ENCODE measurements around the gene ZNF212. TPM values are rescaled to one million over a fixed set of nuclear protein-coding genes. Genes with fewer than 3 reads are reported as not detected.

ZNF212 gene
- polyA plus RNA-seq, 1 of the 3 experiments (the other 2 are of a cell fraction): 11.5 TPM

- Histone ChIP-seq H4K20me1 (ENCODE audit: insufficient read depth) (peaks cover 5% of the 10 kb centered on the region; the same call in 1 of the 2 replicates), H3K9me3 (no peaks in the 10 kb centered on the region), H2AFZ (ENCODE audit: low read depth) (no peak overlapping the region), H3K9me2 (no peaks in the 10 kb centered on the region), H3K27me3 (ENCODE audit: insufficient read depth) (no peaks in the 10 kb centered on the region), H3K79me2 (ENCODE audit: insufficient read depth) (peaks cover 20% of the 10 kb centered on the region), H3K9ac (no peak overlapping the region), H3F3A (replicated peaks; ENCODE audit: insufficient read depth) (peaks cover 9% of the 10 kb centered on the region), H3K4me3 (ENCODE audit: low read depth in 2 of 2, low read length in 1 of 2) (no peak overlapping the region), H3K27ac (ENCODE audit: low read depth in 2 of 2, low read length in 1 of 2) (peak overlapping the region in 1 of 2 experiments; percentile 61; a peak in 2 of 4 replicates), H3K4me2 (peak overlapping the region; percentile 27; the same call in 1 of the 2 replicates), H3K4me1 (ENCODE audit: control insufficient read depth in 1 of 2, insufficient read depth in 2 of 2, low read depth in 1 of 2, low read length in 1 of 2) (peaks cover 0 to 5% of the 10 kb centered on the region in 2 experiments; a peak in 1 of 4 replicates), H3K36me3 (replicated peaks in 1 of 2; ENCODE audit: control insufficient read depth in 1 of 2, insufficient read depth in 2 of 2, low read length in 1 of 2) (peaks cover 77 to 81% of the 10 kb centered on the region in 2 experiments)
- CTCF ChIA-PET: interaction anchor here (0.7 to 1.7 kb wide), 13 partner anchors 9 to 86 kb away, joined by 3 to 13 read pairs (median 3); partner anchors contain the start of genes ZNF282, ZNF398 and ZNF425
- peak; percentile 83 for DNase-seq
- POLR2A ChIA-PET: no interaction called here
- 52% methylated on average over 7 of the region's 7 CpGs for WGBS (ENCODE audit: low lambda C conversion rate)
- TF ChIP-seq CTCF (IDR thresholded peaks at IDR 0.05) (peak; percentile 98), FOSL2 (IDR thresholded peaks at IDR 0.05; ENCODE audit: borderline replicate concordance, low read depth) (peak; percentile 78; the same call in 1 of the 2 replicates), NFIC (IDR thresholded peaks at IDR 0.05; ENCODE audit: borderline replicate concordance) (no peak), SMC3 (IDR thresholded peaks at IDR 0.05; ENCODE audit: low read depth, low read length) (peak; percentile 49), JUND (IDR thresholded peaks at IDR 0.05) (peak; percentile 63), RAD21 (IDR thresholded peaks at IDR 0.05; ENCODE audit: low read length) (peak; percentile 53), PBX3 (IDR thresholded peaks at IDR 0.05) (no peak)
Observed at GRCh38 chr7:149209518-149210269, 29.8 kb upstream of the ZNF212 start.

GRCh38 chr7:149210551-149210950 is 28.9 kb upstream of the ZNF212 start:
- Histone ChIP-seq H3K9ac (no peak overlapping the region), H3K27ac (ENCODE audit: low read depth in 2 of 2, low read length in 1 of 2) (no peak overlapping the region), H3K79me2 (ENCODE audit: insufficient read depth) (peaks cover 14% of the 10 kb centered on the region; the same call in 1 of the 2 replicates), H3F3A (replicated peaks; ENCODE audit: insufficient read depth) (peaks cover 9% of the 10 kb centered on the region), H3K9me3 (no peaks in the 10 kb centered on the region), H2AFZ (ENCODE audit: low read depth) (no peak overlapping the region), H3K4me2 (no peak overlapping the region), H3K36me3 (replicated peaks in 1 of 2; ENCODE audit: control insufficient read depth in 1 of 2, insufficient read depth in 2 of 2, low read length in 1 of 2) (peaks cover 81 to 82% of the 10 kb centered on the region in 2 experiments), H3K4me3 (ENCODE audit: low read depth in 2 of 2, low read length in 1 of 2) (no peak overlapping the region), H3K9me2 (no peaks in the 10 kb centered on the region), H4K20me1 (ENCODE audit: insufficient read depth) (peaks cover 5% of the 10 kb centered on the region; the same call in 1 of the 2 replicates), H3K27me3 (ENCODE audit: insufficient read depth) (no peaks in the 10 kb centered on the region), H3K4me1 (ENCODE audit: control insufficient read depth in 1 of 2, insufficient read depth in 2 of 2, low read depth in 1 of 2, low read length in 1 of 2) (peaks cover 0 to 5% of the 10 kb centered on the region in 2 experiments; a peak in 1 of 4 replicates)
- ChIA-PET CTCF (interaction anchor here (0.7 to 1.7 kb wide), 12 partner anchors 8 to 87 kb away, joined by 3 to 13 read pairs (median 4); partner anchors contain the start of genes ZNF282, ZNF398 and ZNF425), POLR2A (no interaction called here)
- TF ChIP-seq EP300 (IDR thresholded peaks at IDR 0.05; ENCODE audit: borderline replicate concordance in 1 of 2, low read depth in 1 of 2, low read length in 1 of 2) (no peak), CTCF (IDR thresholded peaks at IDR 0.05) (no peak), NFIC (IDR thresholded peaks at IDR 0.05; ENCODE audit: borderline replicate concordance) (no peak)
- 91% methylated on average over 11 of the region's 11 CpGs for WGBS (ENCODE audit: low lambda C conversion rate)
- DNase-seq: no peak

All from SK-N-SH (cell line).